HFFc6 (cell line): ENCODE results near the gene MYMX. TPM values are rescaled to one million over a fixed set of nuclear protein-coding genes. Genes with fewer than 3 reads are reported as not detected.

Source experiments
- DNase-seq: peaks from one replicate; pipeline ENCODE4 v3.0.0-alpha.2; 2018
- H3K27ac Mint-ChIP-seq: 2 replicates; pipeline ENCODE4 v1.8.0; 2020; ENCODE audit warnings: mild to moderate bottlenecking, mixed read lengths
- H3K27me3 Mint-ChIP-seq: 2 replicates; pipeline ENCODE4 v1.8.0; 2021; ENCODE audit warnings: mild to moderate bottlenecking, moderate library complexity, mixed read lengths; ENCODE audit not compliant: insufficient read depth
- H3K36me3 Mint-ChIP-seq: 2 replicates; pipeline ENCODE4 v1.8.0; 2021; ENCODE audit warnings: low read depth, mixed read lengths
- H3K4me1 Mint-ChIP-seq: 2 replicates; pipeline ENCODE4 v1.8.0; 2020; ENCODE audit warnings: low read depth, mixed read lengths
- H3K4me3 Mint-ChIP-seq: 2 replicates; pipeline ENCODE4 v1.8.0; 2020; ENCODE audit warnings: mild to moderate bottlenecking, moderate library complexity, mixed read lengths
- H3K9me3 Mint-ChIP-seq: 2 replicates; pipeline ENCODE4 v1.8.0; 2020; ENCODE audit warnings: mild to moderate bottlenecking, mixed read lengths
- total RNA-seq, 6 experiments: library from RNA; stranded (reverse); fragmentation: NEBNext Ultra II Directional; extraction: Animal tissue kit (Norgen Biotek cat#: 25700); gene quantifications; 2 replicates in 1 of 6; 3 replicates in 5 of 6; pipeline ENCODE4 v1.2.3, GENCODE V29; 2021
- TF ChIP-seq, protein P1 (sequence below): fragments of 200-600 bp; sonication (generic); IDR thresholded peaks from 2 replicates; pipeline ENCODE4 v1.5.0; 2021; ENCODE audit warnings: antibody characterized with exemption, mild to moderate bottlenecking

The MYMX gene
- total RNA-seq, 6 experiments from 2014 or later: not detected

DNA sequence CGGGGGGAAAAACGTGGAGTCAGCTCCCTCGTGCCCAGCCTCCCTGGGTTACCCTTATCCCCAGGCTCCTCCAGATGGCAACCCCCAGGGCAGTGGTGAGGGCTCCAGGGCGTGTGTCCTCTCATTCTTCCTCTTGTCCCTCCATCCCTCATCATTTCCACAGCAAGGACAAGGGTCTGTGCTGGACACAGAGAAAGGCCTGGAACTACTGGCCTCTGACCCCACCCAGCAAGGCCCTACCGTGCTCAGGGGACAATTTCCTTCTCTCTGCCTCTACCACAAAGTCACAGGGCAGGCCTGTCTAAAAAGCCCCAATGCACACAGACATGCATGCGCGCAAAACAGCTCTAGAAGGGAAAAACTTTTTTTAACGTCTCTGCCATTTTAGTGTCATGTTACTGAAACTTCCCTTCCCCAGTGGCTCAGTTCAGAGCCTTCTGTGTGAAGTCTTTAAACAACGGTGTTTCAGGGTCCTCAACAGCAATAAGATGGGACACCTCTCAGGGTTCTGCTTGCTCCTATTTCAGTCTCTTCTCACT lies 41.7 kb downstream of the MYMX start:
- peak overlapping the region; percentile 84 for H3K27ac Mint-ChIP-seq
- H3K4me1 Mint-ChIP-seq: peaks cover 55% of the 10 kb centered on the region

GRCh38 chr6:44258921-44259320 lies 42.2 kb downstream of the MYMX start:
- no peak for DNase-seq
- no peak overlapping the region for H3K4me3 Mint-ChIP-seq
- H3K9me3 Mint-ChIP-seq: no peaks in the 10 kb centered on the region
- H3K4me1 Mint-ChIP-seq: peaks cover 55% of the 10 kb centered on the region
- H3K27me3 Mint-ChIP-seq: peaks cover 27% of the 10 kb centered on the region
- H3K27ac Mint-ChIP-seq: no peak overlapping the region
- TF ChIP-seq, protein P1, sequence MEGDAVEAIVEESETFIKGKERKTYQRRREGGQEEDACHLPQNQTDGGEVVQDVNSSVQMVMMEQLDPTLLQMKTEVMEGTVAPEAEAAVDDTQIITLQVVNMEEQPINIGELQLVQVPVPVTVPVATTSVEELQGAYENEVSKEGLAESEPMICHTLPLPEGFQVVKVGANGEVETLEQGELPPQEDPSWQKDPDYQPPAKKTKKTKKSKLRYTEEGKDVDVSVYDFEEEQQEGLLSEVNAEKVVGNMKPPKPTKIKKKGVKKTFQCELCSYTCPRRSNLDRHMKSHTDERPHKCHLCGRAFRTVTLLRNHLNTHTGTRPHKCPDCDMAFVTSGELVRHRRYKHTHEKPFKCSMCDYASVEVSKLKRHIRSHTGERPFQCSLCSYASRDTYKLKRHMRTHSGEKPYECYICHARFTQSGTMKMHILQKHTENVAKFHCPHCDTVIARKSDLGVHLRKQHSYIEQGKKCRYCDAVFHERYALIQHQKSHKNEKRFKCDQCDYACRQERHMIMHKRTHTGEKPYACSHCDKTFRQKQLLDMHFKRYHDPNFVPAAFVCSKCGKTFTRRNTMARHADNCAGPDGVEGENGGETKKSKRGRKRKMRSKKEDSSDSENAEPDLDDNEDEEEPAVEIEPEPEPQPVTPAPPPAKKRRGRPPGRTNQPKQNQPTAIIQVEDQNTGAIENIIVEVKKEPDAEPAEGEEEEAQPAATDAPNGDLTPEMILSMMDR: no peak
- H3K36me3 Mint-ChIP-seq: peaks cover 24% of the 10 kb centered on the region

More for the DNA sequence above, 41.7 kb downstream of the MYMX start:
- Mint-ChIP-seq H3K4me3 (peak overlapping the region; percentile 89; the same call in 1 of the 2 replicates), H3K9me3 (no peaks in the 10 kb centered on the region), H3K27me3 (peaks cover 27% of the 10 kb centered on the region), H3K36me3 (peaks cover 29% of the 10 kb centered on the region)
- TF ChIP-seq, protein P1: no peak
- DNase-seq: no peak

- Mint-ChIP-seq H3K36me3 (peaks cover 14% of the 10 kb centered on the region; the same call in 1 of the 2 replicates), H3K27ac (no peak overlapping the region), H3K27me3 (peaks cover 23% of the 10 kb centered on the region), H3K9me3 (no peaks in the 10 kb centered on the region), H3K4me3 (no peak overlapping the region), H3K4me1 (peaks cover 53% of the 10 kb centered on the region)
- no peak for DNase-seq
- TF ChIP-seq, protein P1: no peak
Measured at GRCh38 chr6:44260011-44260410, 43.3 kb downstream of the MYMX start.

GRCh38 chr6:44260451-44261297 lies 43.9 kb downstream of the MYMX start:
- H3K27ac Mint-ChIP-seq: no peak overlapping the region
- no peaks in the 10 kb centered on the region for H3K9me3 Mint-ChIP-seq
- no peak overlapping the region for H3K4me3 Mint-ChIP-seq
- TF ChIP-seq, protein P1: no peak
- peaks cover 8% of the 10 kb centered on the region; the same call in 1 of the 2 replicates for H3K36me3 Mint-ChIP-seq
- peaks cover 17% of the 10 kb centered on the region for H3K27me3 Mint-ChIP-seq
- peaks cover 47% of the 10 kb centered on the region for H3K4me1 Mint-ChIP-seq
- DNase-seq: no peak

- H3K9me3 Mint-ChIP-seq: no peaks in the 10 kb centered on the region
Measured at GRCh38 chr6:44261581-44261980, 44.9 kb downstream of the MYMX start.

More at GRCh38 chr6:44261581-44261980, 44.9 kb downstream of the MYMX start:
- DNase-seq: no peak
- Mint-ChIP-seq H3K27me3 (peaks cover 8% of the 10 kb centered on the region), H3K4me3 (no peak overlapping the region), H3K36me3 (peaks cover 2% of the 10 kb centered on the region; the same call in 1 of the 2 replicates), H3K27ac (no peak overlapping the region), H3K4me1 (peaks cover 38% of the 10 kb centered on the region)
- TF ChIP-seq, protein P1: no peak
